ENCODE data around the gene STUB1. TPM values are rescaled to one million over a fixed set of nuclear protein-coding genes. Genes with fewer than 3 reads are reported as not detected.
"Not testable (repeated sequence)": the region's sequence is repeated elsewhere in the genome, so short reads cannot be mapped to it uniquely, and the experiment has no call there.

STUB1 gene
- total and polyA plus RNA-seq, 2 donors (not counting 1 experiment from before 2014, with no cell fraction given): 94.3 to 116 TPM

- H3K79me2 ChIP-seq (ENCODE audit: control insufficient read depth, insufficient read depth, low read length): no peaks in the 10 kb centered on the region
- H3K4me2 ChIP-seq (replicated peaks; ENCODE audit: low read depth, low read length, poor library complexity, severe bottlenecking): no peak overlapping the region
- H2AFZ ChIP-seq (ENCODE audit: insufficient read depth, low read depth, low read length, poor library complexity, severe bottlenecking): no peak overlapping the region
- H3K36me3 ChIP-seq (replicated peaks in 1 of 2; ENCODE audit: control extremely low read depth in 1 of 2, control insufficient read depth in 1 of 2, extremely low read depth in 1 of 2, insufficient read depth in 2 of 2, low read length in 1 of 2): no peaks in the 10 kb centered on the region
- peaks cover 4% of the 10 kb centered on the region for H3K4me1 Mint-ChIP-seq
- ATAC-seq (ENCODE audit: low read depth): peak; percentile 64
- no peak overlapping the region for H3K9ac ChIP-seq (ENCODE audit: low read length)
- POLR2A ChIA-PET: no interaction called here
- H3K4me1 ChIP-seq (ENCODE audit: control insufficient read depth in 2 of 2, insufficient read depth in 2 of 2, low read length in 2 of 2): peaks cover 14 to 20% of the 10 kb centered on the region in 2 donors
- no peak overlapping the region for H3K4me3 ChIP-seq (ENCODE audit: control extremely low read depth in 1 of 5, extremely low read depth in 1 of 5, insufficient read depth in 1 of 5, low read depth in 2 of 5, low read length in 4 of 5)
- intact Hi-C loops (cut with micrococcal nuclease): loop anchor here (1.0 to 2.0 kb wide), 3 partner anchors 30 to 391 kb away; no protein-coding TSS in a partner anchor
- peak; percentile 84 for DNase-seq
- TF ChIP-seq EZH2 (IDR thresholded peaks at IDR 0.05; ENCODE audit: borderline replicate concordance, insufficient read depth, low read depth, low read length, poor library complexity, severe bottlenecking) (no peak), CTCF (IDR thresholded peaks at IDR 0.05) (peak; percentile 98)
- H3K4me3 Mint-ChIP-seq: no peak overlapping the region
- WGBS (ENCODE audit: insufficient coverage): 11% methylated on average over 9 of the region's 25 CpGs
- H3K27ac Mint-ChIP-seq: no peak overlapping the region
- CTCF ChIA-PET: interaction anchor here (0.6 to 7.6 kb wide), 21 partner anchors 9 to 392 kb away, joined by 3 to 94 read pairs (median 4); partner anchors contain the start of genes ANTKMT, CHTF18, CIAO3 and RPUSD1
- no peaks in the 10 kb centered on the region for H3K9me3 Mint-ChIP-seq (ENCODE audit: insufficient read depth)
- H3K27ac ChIP-seq (ENCODE audit: low read length in 2 of 2): no peak overlapping the region
- peaks cover 5% of the 10 kb centered on the region for H4K20me1 ChIP-seq (ENCODE audit: control insufficient read depth, insufficient read depth, low read length, poor library complexity, severe bottlenecking)
- peaks cover 26% of the 10 kb centered on the region for H3K27me3 Mint-ChIP-seq
- H3K9me3 ChIP-seq (ENCODE audit: control extremely low read depth in 1 of 3, control insufficient read depth in 2 of 3, insufficient read depth in 1 of 3, low read length in 2 of 3): peaks cover 0 to 20% (median 0%) of the 10 kb centered on the region in 3 donors
- H3K27me3 ChIP-seq (replicated peaks in 1 of 4; ENCODE audit: control extremely low read depth in 1 of 4, control insufficient read depth in 3 of 4, insufficient read depth in 4 of 4, low read length in 3 of 4): peaks cover 0 to 73% (median 33%) of the 10 kb centered on the region in 4 experiments
Measured at GRCh38 chr16:711548-712320, 31.5 kb downstream of the STUB1 start.

GRCh38 chr16:712740-713250, 32.6 kb downstream of the STUB1 start:
- peak; percentile 49 for TF ChIP-seq CTCF (IDR thresholded peaks at IDR 0.05)
- WGBS (ENCODE audit: insufficient coverage): 47% methylated on average over 8 of the region's 13 CpGs
- H3K4me1 Mint-ChIP-seq; H3K27ac ChIP-seq (ENCODE audit: low read length in 2 of 2); H3K4me3 ChIP-seq (ENCODE audit: control extremely low read depth in 1 of 5, extremely low read depth in 1 of 5, insufficient read depth in 1 of 5, low read depth in 2 of 5, low read length in 4 of 5); H3K27ac Mint-ChIP-seq; DNase-seq; ATAC-seq (ENCODE audit: low read depth); intact Hi-C loops (cut with micrococcal nuclease); H3K4me3 Mint-ChIP-seq; H3K36me3 ChIP-seq (replicated peaks in 1 of 2; ENCODE audit: control extremely low read depth in 1 of 2, control insufficient read depth in 1 of 2, extremely low read depth in 1 of 2, insufficient read depth in 2 of 2, low read length in 1 of 2); POLR2A ChIA-PET; H2AFZ ChIP-seq (ENCODE audit: insufficient read depth, low read depth, low read length, poor library complexity, severe bottlenecking); H3K9me3 Mint-ChIP-seq (ENCODE audit: insufficient read depth); H3K9ac ChIP-seq (ENCODE audit: low read length); H3K4me2 ChIP-seq (replicated peaks; ENCODE audit: low read depth, low read length, poor library complexity, severe bottlenecking); H3K79me2 ChIP-seq (ENCODE audit: control insufficient read depth, insufficient read depth, low read length): not testable (repeated sequence)
- Histone ChIP-seq H3K9me3 (ENCODE audit: control extremely low read depth in 1 of 3, control insufficient read depth in 2 of 3, insufficient read depth in 1 of 3, low read length in 2 of 3) (peaks cover 0 to 15% (median 0%) of the 10 kb centered on the region in 3 donors), H4K20me1 (ENCODE audit: control insufficient read depth, insufficient read depth, low read length, poor library complexity, severe bottlenecking) (peaks cover 11% of the 10 kb centered on the region), H3K27me3 (replicated peaks in 1 of 4; ENCODE audit: control extremely low read depth in 1 of 4, control insufficient read depth in 3 of 4, insufficient read depth in 4 of 4, low read length in 3 of 4) (peaks cover 0 to 64% (median 29%) of the 10 kb centered on the region in 4 experiments), H3K4me1 (ENCODE audit: control insufficient read depth in 2 of 2, insufficient read depth in 2 of 2, low read length in 2 of 2) (peaks cover 12 to 20% of the 10 kb centered on the region in 2 donors)
- CTCF ChIA-PET: interaction anchor here (0.6 to 7.6 kb wide), 22 partner anchors 9 to 665 kb away, joined by 3 to 94 read pairs (median 4); partner anchors contain the start of genes ANTKMT, CHTF18, CIAO3 and RPUSD1
- peaks cover 24% of the 10 kb centered on the region for H3K27me3 Mint-ChIP-seq

Data from B cell (primary cell).